ENCODE measurements around the gene SYVN1. TPM values are rescaled to one million over a fixed set of nuclear protein-coding genes. Genes with fewer than 3 reads are reported as not detected.
"Not testable (repeated sequence)": the region's sequence is repeated elsewhere in the genome, so short reads cannot be mapped to it uniquely, and the experiment has no call there.

Gene SYVN1
- total and polyA plus RNA-seq, 2 experiments from 2014 or later: 16.2 to 16.8 TPM

- H3K4me1 ChIP-seq (ENCODE audit: low read depth): peaks cover 12% of the 10 kb centered on the region
- peak overlapping the region; percentile 74 for H3K4me3 ChIP-seq
- no peaks in the 10 kb centered on the region for H3K27me3 ChIP-seq
- H3K36me3 ChIP-seq: no peaks in the 10 kb centered on the region
- H3K27ac ChIP-seq: peak overlapping the region; percentile 87
- no peaks in the 10 kb centered on the region for H3K9me3 ChIP-seq (ENCODE audit: low read depth)
- peak; percentile 72 to 90 for DNase-seq (ENCODE audit: low read depth in 1 of 2, low spot score in 1 of 2)
- TF ChIP-seq CTCF (IDR thresholded peaks at IDR 0.05; ENCODE audit: low read depth, low read length): peak; percentile 38
Observed at GRCh38 chr11:65180877-65181568, 46.7 kb upstream of the SYVN1 start.

- H3K27me3 ChIP-seq; H3K36me3 ChIP-seq; H3K9me3 ChIP-seq (ENCODE audit: low read depth); DNase-seq (ENCODE audit: low read depth in 1 of 2, low spot score in 1 of 2); H3K4me1 ChIP-seq (ENCODE audit: low read depth); H3K4me3 ChIP-seq: not testable (repeated sequence)
- H3K27ac ChIP-seq: peak overlapping the region; percentile 26
Observed at GRCh38 chr11:65174571-65175010, 40.3 kb upstream of the SYVN1 start.

- Histone ChIP-seq H3K4me3 (no peak overlapping the region), H3K27me3 (no peaks in the 10 kb centered on the region), H3K4me1 (ENCODE audit: low read depth) (peaks cover 5% of the 10 kb centered on the region), H3K27ac (no peak overlapping the region), H3K9me3 (ENCODE audit: low read depth) (no peaks in the 10 kb centered on the region), H3K36me3 (no peaks in the 10 kb centered on the region)
- DNase-seq (ENCODE audit: low read depth in 1 of 2, low spot score in 1 of 2): no peak
- no peak for TF ChIP-seq CTCF (IDR thresholded peaks at IDR 0.05; ENCODE audit: low read depth, low read length)
Observed at GRCh38 chr11:65172600-65172999, 38.3 kb upstream of the SYVN1 start.

GRCh38 chr11:65170058-65170534, 35.8 kb upstream of the SYVN1 start, which contains the start of gene SPDYC:
TSS of gene SPDYC (plus strand) at chr11:65170233. CDS start at chr11:65171358, 1,125 bp downstream.
- no peak for DNase-seq (ENCODE audit: low read depth in 1 of 2, low spot score in 1 of 2)
- H3K4me3 ChIP-seq: no peak within 1 kb of the TSS
- no peaks in the 10 kb centered on the region for H3K36me3 ChIP-seq
- H3K9me3 ChIP-seq (ENCODE audit: low read depth): no peaks in the 10 kb centered on the region
- no peak for TF ChIP-seq CTCF (IDR thresholded peaks at IDR 0.05; ENCODE audit: low read depth, low read length)
- H3K4me1 ChIP-seq (ENCODE audit: low read depth): peaks cover 5% of the 10 kb centered on the region
- no peak within 1 kb of the TSS for H3K27ac ChIP-seq
- H3K27me3 ChIP-seq: no peaks in the 10 kb centered on the region

GRCh38 chr11:65169164-65169641, 34.9 kb upstream of the SYVN1 start:
- Histone ChIP-seq H3K27me3 (no peaks in the 10 kb centered on the region), H3K36me3 (no peaks in the 10 kb centered on the region), H3K27ac (no peak overlapping the region), H3K9me3 (ENCODE audit: low read depth) (no peaks in the 10 kb centered on the region), H3K4me1 (ENCODE audit: low read depth) (peaks cover 5% of the 10 kb centered on the region), H3K4me3 (no peak overlapping the region)
- DNase-seq (ENCODE audit: low read depth in 1 of 2, low spot score in 1 of 2): peak in 1 of 2 donors; percentile 69
- no peak for TF ChIP-seq CTCF (IDR thresholded peaks at IDR 0.05; ENCODE audit: low read depth, low read length)

- no peak overlapping the region for H3K27ac ChIP-seq
- H3K27me3 ChIP-seq: no peaks in the 10 kb centered on the region
- no peak overlapping the region for H3K4me3 ChIP-seq
- no peak for TF ChIP-seq CTCF (IDR thresholded peaks at IDR 0.05; ENCODE audit: low read depth, low read length)
- no peaks in the 10 kb centered on the region for H3K9me3 ChIP-seq (ENCODE audit: low read depth)
- H3K36me3 ChIP-seq: no peaks in the 10 kb centered on the region
- no peak for DNase-seq (ENCODE audit: low read depth in 1 of 2, low spot score in 1 of 2)
- H3K4me1 ChIP-seq (ENCODE audit: low read depth): peaks cover 5% of the 10 kb centered on the region
Observed at GRCh38 chr11:65167656-65168055, 33.3 kb upstream of the SYVN1 start.

Data from cardiac muscle cell (in vitro differentiated cells and primary cell).